Measurements from ENCODE around the gene ERCC5.

The ERCC5 gene

GRCh38 chr13:102845630-102846260, at the start of gene ERCC5:
ERCC5 (plus strand) TSS chr13:102846032; CDS start chr13:102846267, 235 bp downstream.
- DNase-seq (ENCODE audit: low read depth): peak; percentile 98
- TF ChIP-seq CTCF (IDR thresholded peaks at IDR 0.05; ENCODE audit: insufficient read depth, low read depth, low read length, missing control alignments): no peak
- H3K4me3 ChIP-seq (ENCODE audit: low read depth, low read length): peak within 1 kb of the TSS; percentile 66

- TF ChIP-seq CTCF (IDR thresholded peaks at IDR 0.05; ENCODE audit: insufficient read depth, low read depth, low read length, missing control alignments): no peak
- H3K4me3 ChIP-seq (ENCODE audit: low read depth, low read length): peak within 1 kb of the TSS; percentile 86
- peak; percentile 94 for DNase-seq (ENCODE audit: low read depth)
Measured at GRCh38 chr13:102798581-102799425, 47.0 kb upstream of the ERCC5 start, which contains the start of the genes BIVM and POGLUT2. BIVM (plus strand) TSS chr13:102799119; CDS start chr13:102807268, 8,149 bp downstream. POGLUT2 (minus strand) TSS chr13:102798976; CDS start chr13:102798670, 306 bp downstream.

- DNase-seq (ENCODE audit: low read depth): peak; percentile 8
- H3K4me3 ChIP-seq (ENCODE audit: low read depth, low read length): peak overlapping the region; percentile 86
Measured at GRCh38 chr13:102799426-102800144, 46.2 kb upstream of the ERCC5 start.

GRCh38 chr13:102800145-102801041, 45.4 kb upstream of the ERCC5 start:
- DNase-seq (ENCODE audit: low read depth): peak; percentile 90
- peak overlapping the region; percentile 86 for H3K4me3 ChIP-seq (ENCODE audit: low read depth, low read length)
- peak; percentile 83 for TF ChIP-seq CTCF (IDR thresholded peaks at IDR 0.05; ENCODE audit: insufficient read depth, low read depth, low read length, missing control alignments)

More at GRCh38 chr13:102799426-102800144, 46.2 kb upstream of the ERCC5 start:
- no peak for TF ChIP-seq CTCF (IDR thresholded peaks at IDR 0.05; ENCODE audit: insufficient read depth, low read depth, low read length, missing control alignments)

- no peak for DNase-seq (ENCODE audit: low read depth)
- no peak overlapping the region for H3K4me3 ChIP-seq (ENCODE audit: low read depth, low read length)
- no peak for TF ChIP-seq CTCF (IDR thresholded peaks at IDR 0.05; ENCODE audit: insufficient read depth, low read depth, low read length, missing control alignments)
Measured at GRCh38 chr13:102805680-102806079, 40.2 kb upstream of the ERCC5 start.

- no peak overlapping the region for H3K4me3 ChIP-seq (ENCODE audit: low read depth, low read length)
- no peak for DNase-seq (ENCODE audit: low read depth)
Measured at GRCh38 chr13:102807699-102808098, 38.1 kb upstream of the ERCC5 start.

More at GRCh38 chr13:102807699-102808098, 38.1 kb upstream of the ERCC5 start:
- TF ChIP-seq CTCF (IDR thresholded peaks at IDR 0.05; ENCODE audit: insufficient read depth, low read depth, low read length, missing control alignments): no peak
